Measurements from ENCODE around the gene ZNF292.

DNA sequence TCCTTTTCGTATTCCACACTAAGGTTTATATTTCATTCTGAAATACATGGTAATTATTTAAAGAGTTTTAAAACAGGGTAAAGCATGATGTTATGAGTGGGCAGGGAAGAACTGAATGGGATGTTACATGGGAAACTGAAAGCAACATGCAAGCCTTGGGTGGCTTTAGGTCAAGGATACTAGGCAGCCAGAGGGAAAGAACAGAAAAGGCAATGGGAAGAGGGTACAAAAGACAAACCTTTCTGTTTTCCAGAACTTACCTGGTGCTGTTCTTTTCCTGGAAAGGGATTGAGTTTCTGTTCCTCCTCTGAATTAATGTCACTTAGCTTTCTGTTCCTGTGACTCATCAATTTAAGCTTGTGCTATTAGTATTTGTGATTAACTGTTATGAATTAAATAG, 95.9 kb downstream of the ZNF292 start:
- no peak for TF ChIP-seq POLR2A (IDR thresholded peaks at IDR 0.05)
- TF ChIP-seq, protein P1, sequence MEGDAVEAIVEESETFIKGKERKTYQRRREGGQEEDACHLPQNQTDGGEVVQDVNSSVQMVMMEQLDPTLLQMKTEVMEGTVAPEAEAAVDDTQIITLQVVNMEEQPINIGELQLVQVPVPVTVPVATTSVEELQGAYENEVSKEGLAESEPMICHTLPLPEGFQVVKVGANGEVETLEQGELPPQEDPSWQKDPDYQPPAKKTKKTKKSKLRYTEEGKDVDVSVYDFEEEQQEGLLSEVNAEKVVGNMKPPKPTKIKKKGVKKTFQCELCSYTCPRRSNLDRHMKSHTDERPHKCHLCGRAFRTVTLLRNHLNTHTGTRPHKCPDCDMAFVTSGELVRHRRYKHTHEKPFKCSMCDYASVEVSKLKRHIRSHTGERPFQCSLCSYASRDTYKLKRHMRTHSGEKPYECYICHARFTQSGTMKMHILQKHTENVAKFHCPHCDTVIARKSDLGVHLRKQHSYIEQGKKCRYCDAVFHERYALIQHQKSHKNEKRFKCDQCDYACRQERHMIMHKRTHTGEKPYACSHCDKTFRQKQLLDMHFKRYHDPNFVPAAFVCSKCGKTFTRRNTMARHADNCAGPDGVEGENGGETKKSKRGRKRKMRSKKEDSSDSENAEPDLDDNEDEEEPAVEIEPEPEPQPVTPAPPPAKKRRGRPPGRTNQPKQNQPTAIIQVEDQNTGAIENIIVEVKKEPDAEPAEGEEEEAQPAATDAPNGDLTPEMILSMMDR (IDR thresholded peaks at IDR 0.05) = no peak
- TF ChIP-seq EP300 (IDR thresholded peaks at IDR 0.05) = no peak

All from tibial nerve (tissue), 4 donors.